ENCODE data around the gene EPHA3. TPM values are rescaled to one million over a fixed set of nuclear protein-coding genes. Genes with fewer than 3 reads are reported as not detected.

The EPHA3 gene
- polyA plus RNA-seq, 2 of the 4 experiments (the other 2 are of a cell fraction): not detected

DNA sequence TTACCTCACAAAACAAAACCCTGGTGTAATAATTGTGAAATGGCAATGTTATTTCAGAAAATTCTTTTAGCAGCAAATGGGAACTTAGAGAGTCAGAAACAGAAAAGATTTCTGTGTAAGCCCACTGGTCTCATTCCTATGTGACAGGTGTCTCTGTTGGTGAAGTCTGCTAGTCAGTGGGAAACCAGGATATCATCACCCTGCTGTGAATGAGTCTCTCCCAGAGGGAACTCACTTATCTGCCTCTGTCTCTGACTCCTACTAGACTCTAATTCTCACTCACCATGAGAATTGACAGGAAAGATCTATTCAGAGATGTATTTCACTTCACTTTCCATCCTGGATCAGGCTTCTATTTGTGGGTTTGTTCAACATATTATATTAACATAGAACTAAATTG, 266.0 kb downstream of the EPHA3 start:
- FAIRE-seq (no peak), ATAC-seq (no peak), DNase-seq (ENCODE audit: low read depth in 1 of 2, low spot score in 1 of 2) (no peak)
- Histone ChIP-seq H3K9me3 (no peaks in the 10 kb centered on the region), H3K4me2 (no peak overlapping the region), H3K4me3 (no peak overlapping the region), H3K4me1 (no peaks in the 10 kb centered on the region), H3K27ac (no peak overlapping the region)
- TF ChIP-seq CBX8 (IDR thresholded peaks at IDR 0.05) (no peak), SMC3 (IDR thresholded peaks at IDR 0.05) (no peak), MAZ (IDR thresholded peaks at IDR 0.05; ENCODE audit: borderline replicate concordance, low read depth, low read length) (no peak), MYC (IDR thresholded peaks at IDR 0.05; ENCODE audit: borderline replicate concordance, low read length) (no peak), CHD2 (IDR thresholded peaks at IDR 0.05; ENCODE audit: low read length, partially characterized antibody) (no peak), NFE2L2 (conservative IDR thresholded peaks at IDR 0.05; ENCODE audit: low read length) (no peak)
- ChIA-PET POLR2A (no interaction called here), CTCF (no interaction called here)

- CTCF ChIA-PET: no interaction called here
- WGBS (ENCODE audit: missing lambda C conversion rate): 0% methylated on average over 1 of the region's 1 CpG
Measured at GRCh38 chr3:89375451-89375850, 268.0 kb downstream of the EPHA3 start.

GRCh38 chr3:89380016-89380415, 272.6 kb downstream of the EPHA3 start:
- WGBS (ENCODE audit: missing lambda C conversion rate): 16% methylated on average over 4 of the region's 4 CpGs
- ChIA-PET POLR2A (no interaction called here), CTCF (no interaction called here)
- ATAC-seq: no peak
- H3K9me3 ChIP-seq: no peaks in the 10 kb centered on the region
- H3K4me1 ChIP-seq: no peaks in the 10 kb centered on the region
- no peak overlapping the region for H3K27ac ChIP-seq
- no peak overlapping the region for H3K4me3 ChIP-seq
- no peak overlapping the region for H3K4me2 ChIP-seq
- no peak for DNase-seq (ENCODE audit: low read depth in 1 of 2, low spot score in 1 of 2)
- TF ChIP-seq FOSL2 (IDR thresholded peaks at IDR 0.05) (no peak), FOSL2 (CRISPR knock-in tag; IDR thresholded peaks at IDR 0.05) (peak; percentile 46), HOXB5 (CRISPR knock-in tag; IDR thresholded peaks at IDR 0.05) (no peak), GATA3 (IDR thresholded peaks at IDR 0.05; ENCODE audit: borderline replicate concordance) (no peak), RAD21 (conservative IDR thresholded peaks at IDR 0.05 in 1 of 2, IDR thresholded peaks at IDR 0.05 in 1 of 2) (no peak)
- FAIRE-seq: no peak

More at GRCh38 chr3:89375451-89375850, 268.0 kb downstream of the EPHA3 start:
- DNase-seq (ENCODE audit: low read depth in 1 of 2, low spot score in 1 of 2): no peak
- H3K4me3 ChIP-seq: no peak overlapping the region
- no peaks in the 10 kb centered on the region for H3K9me3 ChIP-seq
- no peak overlapping the region for H3K27ac ChIP-seq
- no peak for ATAC-seq
- POLR2A ChIA-PET: no interaction called here
- H3K4me1 ChIP-seq: no peaks in the 10 kb centered on the region
- TF ChIP-seq ESRRA (IDR thresholded peaks at IDR 0.05; ENCODE audit: borderline replicate concordance, low read length): no peak
- no peak for TF ChIP-seq JUN (IDR thresholded peaks at IDR 0.05)
- no peak for TF ChIP-seq NPAS2 (CRISPR knock-in tag; IDR thresholded peaks at IDR 0.05; ENCODE audit: borderline replicate concordance)
- TF ChIP-seq HEYL (CRISPR knock-in tag; IDR thresholded peaks at IDR 0.05): no peak
- no peak for TF ChIP-seq EHMT2 (IDR thresholded peaks at IDR 0.05; ENCODE audit: low read depth)
- TF ChIP-seq ZSCAN20 (CRISPR knock-in tag; IDR thresholded peaks at IDR 0.05): no peak
- TF ChIP-seq, protein P1, sequence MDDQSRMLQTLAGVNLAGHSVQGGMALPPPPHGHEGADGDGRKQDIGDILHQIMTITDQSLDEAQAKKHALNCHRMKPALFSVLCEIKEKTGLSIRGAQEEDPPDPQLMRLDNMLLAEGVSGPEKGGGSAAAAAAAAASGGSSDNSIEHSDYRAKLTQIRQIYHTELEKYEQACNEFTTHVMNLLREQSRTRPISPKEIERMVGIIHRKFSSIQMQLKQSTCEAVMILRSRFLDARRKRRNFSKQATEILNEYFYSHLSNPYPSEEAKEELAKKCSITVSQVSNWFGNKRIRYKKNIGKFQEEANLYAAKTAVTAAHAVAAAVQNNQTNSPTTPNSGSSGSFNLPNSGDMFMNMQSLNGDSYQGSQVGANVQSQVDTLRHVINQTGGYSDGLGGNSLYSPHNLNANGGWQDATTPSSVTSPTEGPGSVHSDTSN (IDR thresholded peaks at IDR 0.05): no peak
- no peak for TF ChIP-seq HMGXB4 (CRISPR knock-in tag; IDR thresholded peaks at IDR 0.05; ENCODE audit: borderline replicate concordance)
- no peak for TF ChIP-seq USF2 (IDR thresholded peaks at IDR 0.05)
- TF ChIP-seq, protein P2, sequence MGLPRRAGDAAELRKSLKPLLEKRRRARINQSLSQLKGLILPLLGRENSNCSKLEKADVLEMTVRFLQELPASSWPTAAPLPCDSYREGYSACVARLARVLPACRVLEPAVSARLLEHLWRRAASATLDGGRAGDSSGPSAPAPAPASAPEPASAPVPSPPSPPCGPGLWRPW (IDR thresholded peaks at IDR 0.05): no peak
- no peak for TF ChIP-seq NR3C1 (IDR thresholded peaks at IDR 0.05)
- TF ChIP-seq KDM5A (IDR thresholded peaks at IDR 0.05): no peak
- no peak for TF ChIP-seq KDM1A (IDR thresholded peaks at IDR 0.05; ENCODE audit: low read depth)
- no peak for TF ChIP-seq HOXB5 (CRISPR knock-in tag; IDR thresholded peaks at IDR 0.05)
- no peak for TF ChIP-seq MYC (IDR thresholded peaks at IDR 0.05; ENCODE audit: borderline replicate concordance, low read length)
- no peak for FAIRE-seq
- H3K4me2 ChIP-seq: no peak overlapping the region

Measured in A549 (cell line).